Calu3 (cell line): ENCODE data around the gene CASTOR1. TPM values are rescaled to one million over a fixed set of nuclear protein-coding genes. Genes with fewer than 3 reads are reported as not detected.

Source experiments
- BruUV-seq: library from RNA; stranded (reverse); fragments of 400-500 nt; replicated peaks from 2 replicates; lab custom pipeline; 2021; lab: Mats Ljungman, UMichigan
- CTCF ChIA-PET: fragments of 300-600 bp; sonication (Branson Sonifier 250); formaldehyde crosslinking; loops from one replicate; lab custom pipeline; 2022; ENCODE audit warnings: antibody characterized with exemption; lab: Charles Lee
- DNase-seq: peaks from one replicate; pipeline ENCODE4 v3.0.0; 2022
- H3K27ac Mint-ChIP-seq: one replicate; pipeline ENCODE4 v1.8.0; 2022; ENCODE audit warnings: mixed read lengths; ENCODE audit not compliant: unreplicated experiment
- H3K27me3 Mint-ChIP-seq: one replicate; pipeline ENCODE4 v1.8.0; 2022; ENCODE audit warnings: mixed read lengths; ENCODE audit not compliant: unreplicated experiment
- H3K36me3 Mint-ChIP-seq: one replicate; pipeline ENCODE4 v1.8.0; 2022; ENCODE audit warnings: mild to moderate bottlenecking, moderate library complexity, mixed read lengths; ENCODE audit not compliant: insufficient read depth, unreplicated experiment
- H3K4me1 Mint-ChIP-seq: one replicate; pipeline ENCODE4 v1.8.0; 2022; ENCODE audit warnings: mild to moderate bottlenecking, low read depth, mixed read lengths; ENCODE audit not compliant: unreplicated experiment
- H3K4me3 Mint-ChIP-seq: one replicate; pipeline ENCODE4 v1.8.0; 2022; ENCODE audit warnings: mild to moderate bottlenecking, low read depth, moderate library complexity, mixed read lengths; ENCODE audit not compliant: unreplicated experiment
- H3K9me3 Mint-ChIP-seq: one replicate; pipeline ENCODE4 v1.8.0; 2022; ENCODE audit warnings: low read depth, mixed read lengths; ENCODE audit not compliant: unreplicated experiment
- intact Hi-C: fragments of 100-400 bp; cut with micrococcal nuclease; formaldehyde crosslinking; loops from one replicate; pipeline ENCODE4 v1.10.0; 2022; ENCODE audit not compliant: unreplicated experiment
- total RNA-seq: library from RNA; stranded (reverse); gene quantifications from 2 replicates; pipeline ENCODE4 v1.2.3, GENCODE V29; 2022
- TF ChIP-seq, protein P1 (sequence below): fragments of 200-600 bp; IDR thresholded peaks from one replicate; pipeline ENCODE4 v1.8.0; 2022; ENCODE audit warnings: antibody characterized with exemption; ENCODE audit not compliant: unreplicated experiment

Gene CASTOR1
- total RNA-seq, 1 experiment from 2014 or later = 14.2 TPM

DNA sequence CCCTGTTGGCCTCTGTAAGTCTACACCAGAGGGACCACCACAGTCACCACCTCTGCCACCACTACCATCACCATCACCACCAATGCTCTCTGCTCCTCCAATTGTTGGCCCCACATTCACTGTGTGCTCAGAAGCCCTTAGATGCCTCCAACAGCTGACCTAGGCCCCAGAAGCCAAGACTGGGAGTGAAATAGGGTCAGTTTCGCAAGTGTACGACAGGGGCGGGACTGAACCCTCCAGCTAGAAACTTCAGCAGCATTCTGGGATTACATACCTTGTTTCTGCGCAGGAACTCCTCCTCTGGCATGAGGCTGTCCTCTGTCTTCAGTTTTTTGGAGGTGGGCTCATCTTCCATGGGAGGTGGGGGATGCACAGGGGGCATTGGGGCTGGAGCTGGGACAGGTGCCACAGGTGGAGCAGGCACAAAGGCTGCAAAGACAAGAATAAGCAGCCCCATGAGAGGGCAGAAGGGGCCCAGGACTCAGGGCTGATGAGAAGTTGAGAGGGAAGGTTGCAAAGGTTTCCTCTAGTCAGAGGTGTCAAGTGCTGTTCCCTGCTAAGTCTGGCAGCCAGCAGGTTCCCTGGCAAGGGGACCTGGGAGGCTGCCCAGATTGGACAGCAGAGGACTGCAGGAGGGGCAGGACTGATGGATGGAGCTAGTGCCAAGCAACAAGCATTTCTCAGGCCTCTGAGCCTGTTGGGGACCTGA is 47.6 kb upstream of the CASTOR1 start:
- intact Hi-C loops = no loop called here
- Mint-ChIP-seq H3K36me3 (peaks cover 54% of the 10 kb centered on the region), H3K27ac (no peak overlapping the region), H3K4me1 (no peaks in the 10 kb centered on the region), H3K27me3 (no peaks in the 10 kb centered on the region), H3K9me3 (no peaks in the 10 kb centered on the region), H3K4me3 (no peak overlapping the region)
- BruUV-seq = no TSS peak
- no peak for DNase-seq
- CTCF ChIA-PET = no interaction called here
- TF ChIP-seq, protein P1, sequence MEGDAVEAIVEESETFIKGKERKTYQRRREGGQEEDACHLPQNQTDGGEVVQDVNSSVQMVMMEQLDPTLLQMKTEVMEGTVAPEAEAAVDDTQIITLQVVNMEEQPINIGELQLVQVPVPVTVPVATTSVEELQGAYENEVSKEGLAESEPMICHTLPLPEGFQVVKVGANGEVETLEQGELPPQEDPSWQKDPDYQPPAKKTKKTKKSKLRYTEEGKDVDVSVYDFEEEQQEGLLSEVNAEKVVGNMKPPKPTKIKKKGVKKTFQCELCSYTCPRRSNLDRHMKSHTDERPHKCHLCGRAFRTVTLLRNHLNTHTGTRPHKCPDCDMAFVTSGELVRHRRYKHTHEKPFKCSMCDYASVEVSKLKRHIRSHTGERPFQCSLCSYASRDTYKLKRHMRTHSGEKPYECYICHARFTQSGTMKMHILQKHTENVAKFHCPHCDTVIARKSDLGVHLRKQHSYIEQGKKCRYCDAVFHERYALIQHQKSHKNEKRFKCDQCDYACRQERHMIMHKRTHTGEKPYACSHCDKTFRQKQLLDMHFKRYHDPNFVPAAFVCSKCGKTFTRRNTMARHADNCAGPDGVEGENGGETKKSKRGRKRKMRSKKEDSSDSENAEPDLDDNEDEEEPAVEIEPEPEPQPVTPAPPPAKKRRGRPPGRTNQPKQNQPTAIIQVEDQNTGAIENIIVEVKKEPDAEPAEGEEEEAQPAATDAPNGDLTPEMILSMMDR = no peak

DNA sequence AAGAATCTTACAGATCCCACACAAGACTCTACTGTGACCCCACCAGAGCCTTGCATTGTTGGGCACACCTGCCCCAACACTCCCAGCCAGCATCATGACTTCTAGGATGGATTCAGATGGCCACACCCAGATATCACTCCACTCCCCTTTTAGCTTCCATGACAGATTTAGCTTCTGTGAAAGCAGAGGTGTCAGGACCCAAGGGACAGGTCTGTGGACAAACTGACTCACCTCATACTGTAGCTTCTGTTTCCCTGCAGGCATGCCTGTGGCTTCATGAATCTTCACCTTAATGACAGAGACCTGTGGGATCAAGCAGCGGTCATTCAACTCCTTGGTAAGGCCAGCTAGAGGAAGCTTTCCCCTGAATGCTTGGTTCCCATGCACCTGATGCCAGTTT is 45.9 kb upstream of the CASTOR1 start:
- CTCF ChIA-PET = interaction anchor here (1.0 kb wide), 1 partner anchor 9 kb away, joined by 3 read pairs; the partner anchor contains the start of gene TBC1D10A
- BruUV-seq = no TSS peak
- no peaks in the 10 kb centered on the region for H3K9me3 Mint-ChIP-seq
- H3K4me1 Mint-ChIP-seq = no peaks in the 10 kb centered on the region
- DNase-seq = no peak
- H3K4me3 Mint-ChIP-seq = no peak overlapping the region
- H3K27me3 Mint-ChIP-seq = no peaks in the 10 kb centered on the region
- H3K27ac Mint-ChIP-seq = no peak overlapping the region
- H3K36me3 Mint-ChIP-seq = peaks cover 56% of the 10 kb centered on the region
- TF ChIP-seq, protein P1 = no peak
- intact Hi-C loops = no loop called here

DNA sequence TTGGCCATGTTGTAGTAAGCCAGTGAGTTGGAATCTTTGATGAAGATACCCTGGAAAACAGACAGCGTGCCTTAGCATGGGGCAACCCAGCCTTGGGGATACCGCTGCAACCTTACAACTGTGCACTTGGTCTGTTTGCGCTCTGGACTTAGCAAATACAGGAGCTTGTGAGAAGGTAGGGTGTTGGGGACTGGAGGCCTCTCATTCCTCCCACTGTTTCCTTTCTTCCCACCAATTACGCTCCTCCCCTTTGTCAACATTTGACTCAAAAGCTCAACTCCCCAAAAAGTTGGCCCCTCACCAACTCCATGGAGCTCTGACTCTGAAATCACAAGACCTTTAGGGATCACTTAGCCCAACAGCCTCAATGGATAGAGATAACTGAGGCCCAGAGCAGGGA is 45.3 kb upstream of the CASTOR1 start:
- CTCF ChIA-PET = interaction anchor here (1.0 kb wide), 1 partner anchor 8 kb away, joined by 3 read pairs; the partner anchor contains the start of gene TBC1D10A
- Mint-ChIP-seq H3K36me3 (peaks cover 57% of the 10 kb centered on the region), H3K27ac (no peak overlapping the region), H3K27me3 (no peaks in the 10 kb centered on the region), H3K4me1 (no peaks in the 10 kb centered on the region), H3K9me3 (no peaks in the 10 kb centered on the region), H3K4me3 (no peak overlapping the region)
- TF ChIP-seq, protein P1 = no peak
- intact Hi-C loops = no loop called here
- DNase-seq = no peak
- BruUV-seq = no TSS peak

DNA sequence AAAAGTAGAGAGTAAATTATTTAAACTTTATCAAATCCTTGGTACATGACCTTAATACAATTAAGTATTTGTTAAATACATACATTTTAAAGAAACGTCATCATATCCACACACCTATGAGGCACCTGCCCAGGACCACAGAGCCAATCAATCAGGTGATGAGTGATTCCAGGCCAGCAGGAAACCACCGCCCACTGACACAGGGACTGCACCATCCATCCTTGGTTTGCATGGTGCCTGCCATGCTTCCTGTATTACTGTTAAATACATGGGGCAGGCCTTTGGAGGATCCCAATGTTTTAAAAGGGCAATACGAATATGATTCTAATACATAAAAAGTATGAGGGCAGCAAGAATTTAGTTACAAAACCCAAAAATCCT is 44.4 kb upstream of the CASTOR1 start:
- intact Hi-C loops = no loop called here
- Mint-ChIP-seq H3K9me3 (no peaks in the 10 kb centered on the region), H3K27me3 (no peaks in the 10 kb centered on the region), H3K27ac (no peak overlapping the region), H3K4me1 (peaks cover under 1% of the 10 kb centered on the region), H3K36me3 (peaks cover 47% of the 10 kb centered on the region), H3K4me3 (no peak overlapping the region)
- no TSS peak for BruUV-seq
- CTCF ChIA-PET = no interaction called here
- TF ChIP-seq, protein P1 = no peak
- no peak for DNase-seq
